Endometrial microvascular endothelial cells (primary cell): Measurements from ENCODE around the gene RHOBTB3. TPM values are rescaled to one million over a fixed set of nuclear protein-coding genes. Genes with fewer than 3 reads are reported as not detected.

Experiments
- in situ Hi-C: cut with HindIII; loops from 2 replicates; pipeline ENCODE4 v1.10.0; 2017; ENCODE audit warnings: low sequenced_read_pairs, low pct_unique_long_range_greater_than_20kb; ENCODE audit errors: inconsistent ontology term
- total RNA-seq: library from RNA; depleted of rRNA; stranded (reverse); fragments of >200 nt; gene quantifications from one replicate; pipeline ENCODE4 v1.2.3, GENCODE V29; 2015; ENCODE audit errors: inconsistent ontology term

Gene RHOBTB3
- total RNA-seq, 1 donor from 2014 or later, result 92.9 TPM

DNA sequence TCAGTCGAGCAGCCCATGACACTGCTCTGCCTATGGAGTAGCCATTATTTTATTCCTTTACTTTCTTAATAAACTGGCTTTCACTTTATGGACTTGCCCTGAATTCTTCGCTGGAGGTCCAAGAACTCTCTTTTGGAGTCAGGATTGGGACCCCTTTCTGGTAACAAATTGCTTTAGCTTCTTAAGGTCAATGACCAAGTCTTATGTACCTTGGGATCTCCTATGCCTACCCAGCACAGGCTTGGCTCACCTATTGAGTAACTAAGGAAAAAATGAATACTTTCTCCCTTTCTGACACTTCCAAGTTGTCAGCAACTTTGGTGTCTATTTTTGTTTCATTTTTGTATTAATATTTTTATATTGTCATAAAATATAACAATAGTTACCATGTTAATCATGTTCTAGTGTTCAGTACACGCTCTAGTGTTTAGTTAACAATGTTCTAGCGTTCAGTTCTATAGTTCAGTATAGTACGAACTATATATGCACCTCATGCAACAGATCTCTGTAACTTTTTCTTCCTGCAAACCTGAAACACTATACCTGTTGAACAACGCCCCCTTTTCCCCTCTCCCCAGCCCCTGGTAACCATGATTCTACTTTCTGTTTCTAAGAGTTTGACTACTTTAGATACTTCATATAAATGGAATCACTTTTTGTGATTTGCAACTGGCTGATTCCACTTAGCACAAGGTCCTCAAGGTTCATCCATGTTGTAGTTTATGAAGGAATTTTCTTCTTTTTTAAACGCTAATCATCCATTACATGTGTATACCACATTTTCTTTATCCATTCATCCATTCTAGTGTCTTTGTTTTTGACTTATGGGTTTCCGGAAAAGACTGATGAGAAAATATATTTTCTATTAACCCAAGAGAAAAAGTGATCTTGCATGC is 1.8 kb upstream of the RHOBTB3 start:
- in situ Hi-C loops, result loop anchor here (10.0 kb wide), 1 partner anchor 65 kb away; no protein-coding TSS in a partner anchor

DNA sequence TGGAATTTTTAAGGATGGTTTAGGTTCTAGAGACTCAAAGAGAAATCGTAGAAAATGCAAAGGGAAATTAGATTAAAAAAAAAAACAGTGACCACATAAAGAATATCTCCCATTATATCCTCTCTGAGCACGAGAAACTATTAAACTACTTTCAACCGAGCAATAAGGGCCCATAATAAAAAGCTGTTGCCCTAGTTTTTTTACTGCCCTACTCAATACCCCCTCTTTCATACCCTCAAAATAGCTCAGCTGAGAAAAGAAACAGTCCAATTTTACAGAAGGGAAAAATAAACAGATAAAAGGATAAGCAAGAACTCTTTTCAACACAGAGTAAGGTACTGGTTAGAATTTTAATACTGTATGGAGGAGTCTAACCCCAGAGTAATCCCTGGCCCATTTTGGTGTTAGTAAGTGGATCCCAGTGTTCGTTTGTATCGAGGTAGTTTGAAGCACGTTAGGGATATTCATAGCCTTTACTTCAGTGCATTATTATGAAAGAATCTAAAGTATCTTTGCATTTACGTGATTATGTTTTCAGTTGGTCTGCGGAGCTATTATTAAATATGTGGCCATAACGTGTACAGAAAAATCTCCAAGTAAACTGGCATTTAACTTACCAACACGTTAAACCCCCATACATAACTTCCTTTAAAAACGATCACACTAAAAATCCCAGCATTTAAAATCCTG is 980 bp upstream of the RHOBTB3 start:
- in situ Hi-C loops, result no loop called here

DNA sequence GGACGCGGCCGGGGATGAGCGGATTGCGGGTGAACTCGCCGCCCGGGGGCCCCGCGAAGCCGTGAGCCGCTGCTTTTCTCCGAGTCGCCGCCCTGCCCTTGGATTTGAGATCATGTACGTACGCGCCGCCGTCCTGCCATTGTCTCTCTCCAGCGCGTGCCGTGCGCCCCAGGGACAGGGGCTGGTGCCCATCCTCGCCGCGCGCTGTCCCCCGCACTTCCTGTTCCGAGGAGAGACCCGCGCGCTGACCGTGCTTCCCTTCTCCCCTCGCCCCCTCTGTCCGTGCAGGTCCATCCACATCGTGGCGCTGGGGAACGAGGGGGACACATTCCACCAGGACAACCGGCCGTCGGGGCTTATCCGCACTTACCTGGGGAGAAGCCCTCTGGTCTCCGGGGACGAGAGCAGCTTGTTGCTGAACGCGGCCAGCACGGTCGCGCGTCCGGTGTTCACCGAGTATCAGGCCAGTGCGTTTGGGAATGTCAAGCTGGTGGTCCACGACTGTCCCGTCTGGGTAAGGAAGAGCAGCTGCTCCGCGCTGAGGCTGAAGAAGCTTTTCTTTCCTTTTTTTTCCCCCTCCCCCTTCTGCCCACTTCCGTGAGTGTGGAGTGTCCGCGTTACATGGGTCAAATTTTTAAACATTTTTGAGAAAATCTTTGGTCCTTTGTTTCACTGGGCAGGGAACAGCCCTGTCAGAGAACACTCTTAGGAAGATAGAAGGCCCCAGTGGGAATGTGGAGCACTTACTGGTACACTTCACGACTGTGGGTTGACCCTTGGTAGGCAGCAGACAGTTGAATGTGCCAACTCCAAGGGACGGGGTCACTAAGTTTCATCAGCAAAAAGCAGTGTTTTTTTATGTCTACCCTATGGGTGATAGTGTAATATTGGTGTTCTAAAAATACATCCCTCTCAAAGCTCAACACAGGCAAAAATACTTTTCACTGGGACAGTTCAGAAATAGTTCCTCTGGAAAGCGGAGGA is 727 bp downstream of the RHOBTB3 start:
- in situ Hi-C loops, result no loop called here

DNA sequence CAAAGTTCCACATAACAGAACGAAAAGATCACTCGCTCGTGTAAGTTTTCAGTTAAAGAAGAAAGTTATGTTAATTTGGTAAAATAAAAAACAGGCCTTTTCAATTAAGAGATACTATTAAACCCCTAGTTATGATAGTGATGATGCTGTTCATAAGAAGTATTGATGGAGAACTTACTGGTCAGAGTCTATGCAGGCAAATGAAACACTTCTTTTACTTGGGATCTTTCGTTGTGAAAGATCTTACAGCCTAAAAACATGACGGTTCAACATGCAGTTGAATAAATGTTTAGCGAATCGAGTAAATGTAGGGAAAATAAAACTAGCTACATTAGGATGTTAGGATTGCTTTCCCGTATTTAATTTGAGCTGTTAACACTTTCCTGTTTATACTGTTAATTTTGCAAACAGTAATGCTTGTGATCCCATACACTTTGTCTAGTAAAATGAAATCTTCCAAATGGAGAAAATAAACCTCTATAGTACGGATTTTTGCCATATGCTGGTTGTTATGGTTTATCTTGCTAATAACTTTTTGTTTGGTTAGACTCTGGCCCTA is 2.0 kb downstream of the RHOBTB3 start:
- in situ Hi-C loops, result no loop called here

DNA sequence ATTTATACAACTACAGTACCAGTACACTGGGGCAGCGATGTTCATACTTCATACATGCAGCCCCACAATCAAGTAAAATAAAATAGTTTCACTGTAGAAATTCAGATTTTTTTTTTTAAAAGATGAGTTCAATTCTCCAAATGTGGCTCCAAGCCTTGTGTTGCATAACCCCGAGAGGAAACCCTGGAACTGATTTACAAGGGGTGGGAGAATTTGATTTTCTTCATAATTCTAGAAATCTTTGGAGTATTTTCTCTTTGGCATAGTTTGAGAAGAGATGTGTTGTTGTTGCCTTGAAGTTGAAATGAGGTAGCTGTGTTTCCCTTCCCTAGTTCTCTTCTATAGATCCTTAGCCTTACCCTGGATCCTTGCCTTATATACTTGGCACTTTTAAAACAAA is 3.1 kb downstream of the RHOBTB3 start:
- in situ Hi-C loops, result no loop called here

DNA sequence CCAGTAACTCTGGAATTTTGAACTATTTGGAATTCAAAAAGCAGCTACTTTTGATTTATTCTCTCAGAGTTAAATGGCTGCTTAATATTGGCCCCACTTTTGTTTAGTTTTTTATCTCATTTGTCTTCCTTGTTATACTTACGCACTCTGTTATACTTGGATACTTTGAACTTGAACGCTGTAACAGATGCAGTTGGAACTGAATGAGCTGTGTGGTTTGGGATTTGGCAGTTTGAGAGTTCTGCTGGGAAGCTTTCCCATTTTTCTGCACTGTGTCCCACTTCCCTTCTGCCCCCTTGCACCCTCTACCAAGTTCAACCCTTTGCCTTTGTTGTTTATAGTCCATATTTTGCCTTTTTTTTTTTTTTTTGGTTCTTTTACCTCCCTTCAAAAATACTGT is 3.8 kb downstream of the RHOBTB3 start:
- in situ Hi-C loops, result no loop called here

DNA sequence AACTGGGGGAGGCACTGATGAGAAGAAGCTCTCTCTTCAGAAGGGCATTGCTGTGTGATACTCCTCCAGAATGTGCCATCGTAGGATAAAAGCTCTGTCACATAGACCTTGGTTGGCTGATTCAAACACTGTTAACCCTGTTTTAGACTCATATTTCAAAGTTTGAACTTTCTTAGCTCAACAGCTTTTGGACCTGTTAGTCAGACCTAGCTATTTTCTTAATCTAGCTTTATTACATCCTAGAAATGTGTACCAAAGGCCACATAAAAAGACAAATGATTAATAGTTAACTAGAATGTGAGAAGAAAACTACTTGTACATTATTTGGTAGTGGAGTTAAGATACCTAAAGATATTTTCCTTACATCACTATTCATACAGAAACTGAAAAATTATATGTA is 4.3 kb downstream of the RHOBTB3 start:
- in situ Hi-C loops, result no loop called here

DNA sequence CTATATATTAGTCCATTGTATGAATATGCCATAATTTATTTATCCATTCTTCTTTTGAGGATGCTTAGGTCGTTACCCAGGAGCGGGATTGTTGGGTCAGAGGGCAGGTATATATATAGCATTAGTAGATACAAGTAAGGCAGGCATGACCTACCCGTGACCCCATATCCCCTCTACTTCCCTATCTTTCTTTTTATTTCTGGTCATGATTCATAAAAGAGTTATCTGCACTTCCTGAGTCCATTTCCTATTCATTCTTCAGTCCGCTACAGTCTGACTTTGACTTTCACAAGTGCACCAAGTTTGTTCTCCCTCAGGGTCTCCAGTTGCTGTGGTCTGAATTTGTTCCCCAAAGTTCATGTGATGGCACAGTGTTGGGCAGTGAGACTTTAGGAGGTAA is 6.9 kb downstream of the RHOBTB3 start:
- in situ Hi-C loops, result no loop called here

DNA sequence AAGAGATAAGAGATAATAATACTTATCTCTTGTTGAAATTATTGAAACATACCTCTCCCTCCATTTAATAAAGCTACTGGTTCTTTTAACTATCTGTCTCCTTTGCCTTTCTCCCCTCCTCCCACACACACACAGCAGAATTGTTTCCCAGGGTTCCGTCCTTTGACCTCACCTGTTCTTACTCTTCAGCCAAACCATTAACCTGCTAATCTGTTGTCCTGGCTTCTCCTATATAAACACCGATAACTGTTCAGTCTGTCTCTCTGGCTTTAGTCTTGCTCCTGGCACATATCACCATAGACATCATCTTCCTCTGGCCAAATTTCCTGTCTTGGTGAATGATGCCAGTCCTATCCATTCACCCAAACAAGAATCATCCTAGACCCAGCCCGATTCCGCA is 7.7 kb downstream of the RHOBTB3 start:
- in situ Hi-C loops, result no loop called here

DNA sequence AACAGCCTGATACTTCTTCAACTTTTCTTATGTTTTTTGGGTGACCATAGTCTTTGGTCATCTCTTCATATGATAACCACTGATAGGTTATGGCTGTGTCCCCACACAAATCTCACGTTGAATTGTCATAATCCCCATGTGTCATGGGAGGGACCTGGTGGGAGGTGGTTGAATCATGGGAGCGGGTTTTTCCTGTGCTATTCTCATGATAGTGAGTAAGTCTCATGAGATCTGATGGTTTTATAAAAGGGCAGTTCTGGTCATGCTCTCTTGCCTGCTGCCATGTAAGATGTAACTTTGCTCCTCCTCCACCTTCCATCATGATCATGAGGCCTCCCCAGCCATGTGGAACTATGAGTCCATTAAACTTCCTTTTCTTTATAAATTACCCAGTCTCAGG is 8.7 kb downstream of the RHOBTB3 start:
- in situ Hi-C loops, result no loop called here

DNA sequence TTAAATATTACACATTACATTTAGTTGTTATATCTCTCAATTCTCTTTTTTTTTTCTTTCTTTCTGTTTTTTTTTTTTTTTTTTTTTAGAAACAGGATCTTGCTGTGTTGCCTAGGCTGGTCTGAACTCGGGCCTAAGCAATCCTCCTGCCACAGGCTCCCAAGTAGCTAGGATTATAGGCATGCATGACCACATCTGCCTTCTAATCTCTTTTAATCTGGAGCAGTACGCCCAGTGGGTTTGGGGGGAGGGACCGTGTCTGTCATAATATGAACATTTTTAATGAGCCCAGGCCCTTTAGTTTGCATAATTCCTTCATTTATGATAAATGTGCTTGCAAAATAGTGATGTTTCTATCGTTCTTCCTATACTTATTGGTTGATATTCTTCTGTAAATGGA is 10.3 kb downstream of the RHOBTB3 start:
- in situ Hi-C loops, result no loop called here

DNA sequence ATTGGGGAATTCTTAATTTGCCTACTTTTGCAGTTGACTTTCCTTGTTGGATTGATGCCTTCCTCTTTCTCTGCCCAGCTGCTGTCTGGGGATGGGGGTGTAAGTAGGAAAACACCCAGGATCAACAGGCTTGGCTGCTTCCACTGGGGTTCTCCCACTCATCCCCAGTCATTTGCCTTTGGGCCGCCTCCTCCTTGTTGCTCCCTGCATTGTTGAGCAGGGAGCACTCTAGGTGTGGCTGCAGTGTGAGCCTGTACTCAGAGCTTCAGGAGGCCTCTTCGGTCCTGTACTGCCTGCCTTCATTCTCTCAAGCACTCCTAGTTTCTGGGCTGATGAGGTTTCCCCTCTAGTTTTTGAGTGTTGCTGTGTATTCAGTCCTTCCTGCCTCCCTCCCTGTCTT is 12.1 kb downstream of the RHOBTB3 start:
- in situ Hi-C loops, result no loop called here

DNA sequence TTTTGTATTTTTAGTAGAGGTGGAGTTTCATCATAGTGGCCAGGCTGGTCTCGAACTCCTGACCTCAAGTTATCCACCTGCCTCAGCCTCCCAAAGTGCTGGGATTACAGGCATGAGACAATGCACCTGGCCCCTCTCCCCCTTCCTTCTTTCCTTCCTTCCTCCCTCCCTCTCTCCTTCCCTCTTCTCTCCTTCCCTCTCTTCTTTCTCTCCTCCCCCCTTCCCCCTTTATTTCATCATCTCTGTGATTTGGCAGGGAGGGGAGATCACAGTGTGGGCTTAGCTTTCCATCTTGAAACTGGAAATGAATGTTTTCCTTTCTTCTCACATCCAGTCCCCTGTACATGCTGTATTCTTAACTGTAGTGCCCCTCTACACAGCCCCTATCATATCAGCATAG is 12.7 kb downstream of the RHOBTB3 start:
- in situ Hi-C loops, result no loop called here

DNA sequence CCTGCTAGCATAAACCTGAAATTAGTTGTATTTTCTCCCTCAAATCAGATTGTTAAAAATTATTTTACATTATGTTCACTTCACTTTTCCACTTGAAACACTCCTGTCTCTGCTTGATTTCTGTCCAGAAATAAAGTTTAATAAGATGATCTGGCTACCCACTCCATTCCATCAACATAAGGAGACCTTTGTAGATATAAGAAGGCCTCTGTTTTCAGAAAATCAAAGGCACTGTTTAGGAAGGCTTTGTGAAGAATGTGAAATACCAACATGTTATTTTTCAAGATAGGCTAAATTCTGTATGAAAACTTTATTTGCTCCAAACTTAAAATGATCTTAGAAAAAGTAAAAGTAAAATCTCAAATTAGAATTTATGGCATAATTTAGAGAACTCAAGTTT is 15.1 kb downstream of the RHOBTB3 start:
- in situ Hi-C loops, result no loop called here

DNA sequence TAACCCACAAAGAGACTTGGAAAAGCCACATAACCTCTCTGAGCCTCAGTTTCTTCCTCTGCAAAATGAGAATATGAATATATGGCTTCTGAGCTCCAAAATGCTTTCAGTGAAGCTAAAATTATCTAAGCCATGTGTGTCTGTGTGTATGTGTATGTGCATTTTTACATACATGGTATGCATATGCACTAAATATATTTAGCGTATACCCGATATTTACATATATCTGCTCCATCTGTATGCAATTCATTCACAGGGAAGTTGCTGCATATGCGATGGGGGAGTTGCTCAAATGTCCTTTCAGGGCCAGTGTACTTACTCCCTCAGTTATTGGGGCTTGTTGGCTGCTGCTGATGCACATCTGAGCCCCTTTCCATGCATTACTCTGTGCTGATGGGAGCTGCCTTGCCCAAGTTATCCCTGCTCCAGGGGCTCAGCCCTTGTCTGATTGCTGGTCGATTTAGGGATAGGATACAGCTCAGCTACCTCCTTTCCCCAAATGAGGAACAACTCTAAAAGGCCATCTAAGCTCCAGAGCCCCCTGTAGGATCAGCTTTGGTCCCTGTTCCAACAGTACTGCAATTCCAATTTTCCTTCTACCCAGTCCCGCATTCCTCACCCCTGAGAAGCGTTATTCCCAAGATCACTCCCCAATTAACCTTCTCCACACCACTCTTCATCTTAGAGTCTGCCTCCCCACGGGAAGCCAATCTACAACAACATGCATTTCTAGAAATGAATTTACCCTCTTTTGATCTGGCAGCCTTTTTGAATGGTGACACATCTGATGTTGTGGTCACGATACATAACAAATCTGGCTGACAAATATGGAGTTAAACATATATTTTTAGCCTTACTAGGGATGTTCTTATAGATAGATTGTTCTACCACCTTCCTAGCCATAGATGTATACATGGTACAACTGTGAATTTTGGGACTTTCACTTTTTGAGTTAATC is 15.9 kb downstream of the RHOBTB3 start:
- in situ Hi-C loops, result no loop called here

DNA sequence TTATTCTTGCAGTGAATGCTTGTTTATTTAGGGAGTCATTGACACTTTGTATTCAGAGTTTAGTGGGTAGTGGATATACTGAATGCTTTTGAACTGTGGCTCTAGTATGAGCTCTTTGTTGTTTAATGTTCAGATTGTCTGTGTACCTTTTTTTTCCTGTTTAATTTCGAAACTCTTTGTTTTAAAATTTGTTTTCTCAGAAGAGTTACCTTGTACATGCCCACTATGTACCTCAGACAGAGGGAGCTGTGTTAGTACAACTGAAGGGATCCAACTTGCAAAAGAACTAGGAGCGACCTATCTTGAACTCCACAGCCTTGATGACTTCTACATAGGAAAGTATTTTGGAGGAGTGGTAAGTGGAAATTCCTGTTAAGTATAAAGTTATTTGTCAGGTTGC is 17.0 kb downstream of the RHOBTB3 start:
- in situ Hi-C loops, result no loop called here

DNA sequence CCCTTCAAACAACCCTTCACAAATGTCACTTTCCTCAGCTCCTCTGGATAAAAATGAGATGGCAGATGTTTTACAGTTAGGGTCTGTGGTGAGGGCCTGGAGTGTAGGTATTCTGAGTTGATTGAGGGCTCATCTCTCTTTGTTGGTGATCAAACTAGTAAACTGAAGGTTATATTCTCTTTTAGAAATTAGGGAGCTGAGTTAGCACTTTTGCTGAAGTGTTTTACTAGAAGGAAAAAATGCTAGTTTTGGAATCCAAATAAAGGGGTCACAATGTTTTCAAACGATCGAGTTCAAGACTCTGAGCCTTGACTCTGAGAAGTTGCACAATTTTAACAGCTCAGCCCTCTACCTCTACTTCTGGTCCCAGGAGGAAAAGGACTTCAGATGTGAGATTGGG is 23.4 kb downstream of the RHOBTB3 start:
- in situ Hi-C loops, result no loop called here

DNA sequence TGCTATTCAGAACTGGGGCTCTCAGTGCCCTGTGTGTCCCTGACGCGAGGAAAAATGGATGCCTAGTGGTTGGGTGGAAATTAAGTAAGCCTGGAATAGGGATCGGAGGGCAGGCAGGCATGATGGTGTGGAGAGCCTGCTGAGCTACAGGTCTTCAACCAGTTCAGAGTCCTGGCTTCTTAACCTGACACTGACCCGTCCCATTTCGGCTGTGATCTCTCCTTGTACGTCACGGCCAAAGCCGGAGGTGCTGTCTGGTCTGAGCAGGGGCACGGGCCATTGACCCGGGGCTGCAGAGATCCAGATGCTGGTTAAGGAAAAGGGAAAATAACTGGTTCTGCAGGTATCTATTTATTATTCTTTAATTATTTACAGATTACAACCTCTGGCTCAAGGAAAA is 27.9 kb downstream of the RHOBTB3 start:
- in situ Hi-C loops, result no loop called here
